ENCODE data around the gene CBX4.
A peak's percentile ranks its signal among the peaks of the same experiment; 100 is the strongest.

The CBX4 gene

DNA sequence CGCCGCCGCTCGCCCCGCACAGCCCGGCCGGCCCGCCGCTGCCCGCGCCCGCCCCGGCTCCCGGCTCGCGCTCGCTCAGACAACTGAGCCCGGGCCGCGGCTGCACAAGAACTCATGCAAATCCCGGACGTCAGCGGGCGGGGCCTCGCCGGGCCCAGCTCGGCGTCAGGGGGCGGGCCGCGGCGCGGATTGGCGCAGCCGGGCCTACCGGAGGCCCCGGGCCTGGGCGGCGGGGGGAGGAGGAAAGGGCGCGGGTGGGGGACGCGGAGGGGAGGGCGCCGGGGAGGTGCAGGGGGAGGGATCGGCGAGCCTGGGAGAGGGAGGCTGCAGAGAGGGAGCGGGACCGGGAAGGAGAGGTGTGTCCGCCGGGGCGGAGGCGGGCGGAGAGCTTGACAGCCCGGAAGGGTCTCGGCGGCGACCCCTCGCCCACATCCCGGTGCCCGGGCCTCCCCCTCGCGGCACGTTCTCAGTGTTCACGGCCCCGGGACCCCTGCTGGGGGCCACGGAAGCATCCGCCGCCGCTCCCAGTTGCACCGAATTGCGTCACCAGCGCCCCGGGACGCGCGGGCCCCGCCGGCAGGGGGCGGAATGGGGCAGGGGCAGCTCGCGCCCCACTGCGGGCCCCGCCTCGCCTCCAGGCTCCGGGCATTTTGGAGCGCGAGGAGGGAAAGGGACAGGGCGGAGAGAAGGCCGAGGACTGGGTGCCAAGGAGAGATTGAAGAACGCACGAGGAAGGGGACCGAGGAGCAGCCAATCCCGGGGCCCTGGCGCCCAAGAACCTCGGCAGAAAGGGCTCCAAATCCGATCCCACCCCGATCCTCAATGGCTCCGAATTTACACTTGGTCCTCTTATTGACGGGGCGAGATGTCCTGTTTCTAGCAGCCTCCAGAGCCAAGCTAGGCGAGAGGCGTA is at the start of gene CBX4:
Gene CBX4 (minus strand): TSS at position 85 of the 913 bp plus-strand sequence. CDS start 189 bp downstream, outside the sequence.
- peak; percentile 80 to 82 for DNase-seq (ENCODE audit: low read depth in 2 of 2)

DNA sequence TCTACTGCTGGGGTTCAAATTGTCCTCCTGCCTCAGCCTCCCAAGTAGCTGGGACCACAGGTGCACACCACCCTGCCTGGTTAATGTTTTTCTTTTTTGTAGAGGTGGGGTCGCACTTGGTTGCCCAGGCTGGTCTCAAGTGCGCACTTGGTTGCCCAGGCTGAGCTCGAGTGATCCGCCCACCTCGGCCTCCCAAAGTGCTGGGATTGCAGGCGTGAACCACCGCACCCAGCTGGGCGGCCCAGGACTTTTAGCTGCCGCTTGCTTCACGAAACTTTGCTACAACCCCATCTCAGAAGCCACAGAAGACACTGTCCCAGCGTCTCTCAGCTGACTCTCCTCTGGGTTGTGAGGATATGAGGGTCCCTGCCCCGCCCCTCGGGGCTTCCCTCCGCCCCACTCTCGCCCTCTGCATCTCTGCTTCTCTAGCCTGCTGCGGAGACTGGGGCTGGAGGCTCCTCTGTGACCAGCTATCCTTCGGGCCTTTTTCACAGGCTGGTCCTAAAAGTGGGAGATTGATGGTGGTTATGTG is 48.8 kb upstream of the CBX4 start:
- DNase-seq (ENCODE audit: low read depth in 2 of 2) = no peak

GRCh38 chr17:79887451-79887991 is 48.3 kb upstream of the CBX4 start:
- no peak for DNase-seq (ENCODE audit: low read depth in 2 of 2)

GRCh38 chr17:79883202-79883601 is 44.0 kb upstream of the CBX4 start:
- no peak for DNase-seq (ENCODE audit: low read depth in 2 of 2)

DNA sequence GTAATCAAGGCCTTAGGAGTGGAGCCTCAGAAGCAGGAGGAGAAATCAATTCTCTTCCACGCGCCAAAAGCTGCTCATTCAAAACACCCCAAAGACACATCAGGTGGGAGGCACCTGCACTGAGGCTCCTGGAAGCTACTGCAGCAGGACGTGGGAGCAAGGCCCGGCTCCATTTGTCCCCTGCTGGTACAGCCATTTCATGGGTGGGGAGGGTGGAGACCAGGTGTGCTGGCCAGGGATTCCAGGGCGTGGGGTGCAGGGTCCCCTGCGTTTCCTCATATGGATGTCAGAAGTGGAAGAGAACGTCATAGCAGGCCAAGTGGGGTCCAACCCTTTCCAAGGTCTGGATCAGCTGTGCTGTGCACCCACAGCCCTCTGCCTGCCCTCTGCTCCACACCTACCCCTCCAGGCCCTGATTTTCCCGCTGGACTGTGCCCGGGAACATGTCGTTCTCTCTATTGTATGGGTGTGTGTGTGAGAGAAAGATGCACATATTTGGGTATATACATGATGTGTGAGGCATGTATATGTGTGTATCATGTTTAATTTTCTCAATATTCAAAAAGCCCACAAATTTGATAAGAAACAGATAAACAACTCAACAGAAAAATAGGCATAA is 39.2 kb upstream of the CBX4 start:
- no peak for DNase-seq (ENCODE audit: low read depth in 2 of 2)

- DNase-seq (ENCODE audit: low read depth in 2 of 2) = no peak
Observed at GRCh38 chr17:79877041-79877440, 37.8 kb upstream of the CBX4 start.

- no peak for DNase-seq (ENCODE audit: low read depth in 2 of 2)
Observed at GRCh38 chr17:79875511-79875910, 36.3 kb upstream of the CBX4 start.

DNA sequence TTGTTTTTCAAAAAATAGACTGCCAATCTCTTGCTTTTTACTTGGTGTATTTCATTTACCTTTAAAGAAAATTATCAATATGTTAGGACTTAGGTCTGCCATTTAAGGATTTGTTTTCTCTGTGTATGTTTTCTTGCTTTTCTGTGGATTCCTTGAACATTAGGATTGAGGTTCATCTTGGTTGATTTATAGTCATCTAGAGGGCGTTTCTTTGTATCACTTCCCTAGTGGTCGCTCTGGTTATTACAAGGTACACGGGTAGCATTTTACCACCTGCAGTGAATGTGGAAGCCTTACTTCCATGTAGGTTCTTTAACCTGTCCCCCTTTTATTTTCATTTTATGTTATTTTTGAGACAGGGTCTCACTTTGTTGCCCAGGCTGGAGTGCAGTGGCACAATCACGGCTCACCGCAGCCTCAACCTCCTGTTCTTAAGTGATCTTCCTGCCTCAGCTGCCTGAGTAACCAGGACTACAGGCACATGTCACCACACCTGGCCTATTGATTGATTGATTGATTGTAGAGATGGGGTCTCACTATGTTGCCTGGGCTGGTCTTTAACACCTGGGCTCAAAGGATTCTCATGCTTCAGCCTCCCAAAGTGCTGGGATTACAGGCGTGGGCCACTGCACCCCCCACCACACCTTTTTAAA is 35.2 kb upstream of the CBX4 start:
- no peak for DNase-seq (ENCODE audit: low read depth in 2 of 2)

DNA sequence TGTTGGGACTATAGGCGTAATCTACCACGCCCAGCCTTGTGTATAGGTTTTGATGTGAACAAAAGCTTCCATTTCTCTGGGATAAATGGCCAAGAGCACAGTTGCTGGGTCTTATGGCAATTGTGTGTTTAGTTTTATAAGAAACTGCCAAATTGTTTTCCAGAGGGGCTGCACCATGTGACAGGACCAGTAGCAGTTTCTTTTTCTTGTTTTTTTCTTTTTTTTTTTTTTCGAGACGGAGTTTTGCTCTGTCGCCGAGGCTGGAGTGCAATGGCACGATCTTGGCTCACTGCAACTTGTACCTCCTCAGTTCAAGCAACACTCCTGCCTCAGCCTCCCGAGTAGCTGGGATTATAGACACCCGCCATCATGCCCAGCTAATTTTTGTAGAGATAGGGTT is 34.3 kb upstream of the CBX4 start:
- DNase-seq (ENCODE audit: low read depth in 2 of 2) = no peak

DNA sequence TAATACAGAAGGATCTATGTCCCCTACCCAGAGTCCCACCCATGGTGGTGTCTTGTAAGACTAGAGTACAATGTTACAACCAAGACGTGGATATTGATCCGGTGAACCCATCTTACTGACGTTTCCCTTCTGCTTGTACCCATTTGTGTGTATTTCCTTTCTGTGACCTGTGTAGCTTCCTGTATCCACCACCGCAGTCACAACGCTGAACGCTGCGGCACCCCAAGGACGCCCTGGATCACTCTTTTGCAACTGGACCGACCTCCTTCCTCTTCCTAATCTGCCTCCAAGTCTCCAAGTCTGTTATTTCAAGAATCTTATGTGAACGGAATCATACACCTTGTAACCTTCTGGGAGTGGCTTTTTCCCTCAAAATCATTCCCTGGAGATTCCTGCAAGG is 33.5 kb upstream of the CBX4 start:
- no peak for DNase-seq (ENCODE audit: low read depth in 2 of 2)

DNA sequence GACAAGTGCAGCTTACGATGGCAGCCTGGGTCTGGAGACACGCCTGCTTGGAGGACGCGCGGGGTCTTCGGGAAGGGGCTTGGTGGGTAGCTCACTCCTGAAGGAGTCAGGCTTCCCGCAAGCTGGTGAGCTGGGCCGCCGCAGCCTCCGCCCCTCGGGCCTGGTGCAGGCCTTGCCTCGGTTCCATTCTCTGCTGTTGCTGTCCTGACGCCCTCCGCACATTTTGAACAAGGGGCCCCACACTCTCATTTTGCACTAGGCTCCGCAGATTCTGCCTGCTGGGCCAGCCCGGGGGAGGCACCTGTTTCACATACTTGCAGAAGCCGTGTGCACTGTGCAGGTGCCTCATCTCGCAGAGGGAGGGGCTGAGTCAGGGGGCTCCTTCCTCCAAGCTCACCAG is 31.9 kb upstream of the CBX4 start:
- no peak for DNase-seq (ENCODE audit: low read depth in 2 of 2)

DNA sequence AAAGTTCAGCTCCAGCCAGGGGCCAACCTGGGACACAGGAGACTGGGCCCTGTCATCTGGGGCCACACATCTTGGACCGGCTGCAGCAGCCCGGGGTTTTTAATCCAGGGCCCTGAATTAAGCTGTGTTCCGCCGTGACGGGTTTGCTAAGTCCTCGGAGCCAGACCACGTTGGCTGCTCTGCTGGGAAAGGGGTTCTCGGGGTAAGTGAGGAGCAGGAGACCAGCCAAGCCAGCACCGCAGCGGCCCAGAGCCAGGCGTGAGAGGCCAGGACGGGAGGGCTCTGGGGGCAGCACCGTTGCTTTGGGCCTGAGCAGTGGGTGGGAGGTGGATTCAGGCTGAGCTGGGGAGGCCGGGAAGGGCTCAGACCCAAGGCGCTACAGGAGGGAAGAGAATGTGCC is 31.3 kb upstream of the CBX4 start:
- no peak for DNase-seq (ENCODE audit: low read depth in 2 of 2)

DNA sequence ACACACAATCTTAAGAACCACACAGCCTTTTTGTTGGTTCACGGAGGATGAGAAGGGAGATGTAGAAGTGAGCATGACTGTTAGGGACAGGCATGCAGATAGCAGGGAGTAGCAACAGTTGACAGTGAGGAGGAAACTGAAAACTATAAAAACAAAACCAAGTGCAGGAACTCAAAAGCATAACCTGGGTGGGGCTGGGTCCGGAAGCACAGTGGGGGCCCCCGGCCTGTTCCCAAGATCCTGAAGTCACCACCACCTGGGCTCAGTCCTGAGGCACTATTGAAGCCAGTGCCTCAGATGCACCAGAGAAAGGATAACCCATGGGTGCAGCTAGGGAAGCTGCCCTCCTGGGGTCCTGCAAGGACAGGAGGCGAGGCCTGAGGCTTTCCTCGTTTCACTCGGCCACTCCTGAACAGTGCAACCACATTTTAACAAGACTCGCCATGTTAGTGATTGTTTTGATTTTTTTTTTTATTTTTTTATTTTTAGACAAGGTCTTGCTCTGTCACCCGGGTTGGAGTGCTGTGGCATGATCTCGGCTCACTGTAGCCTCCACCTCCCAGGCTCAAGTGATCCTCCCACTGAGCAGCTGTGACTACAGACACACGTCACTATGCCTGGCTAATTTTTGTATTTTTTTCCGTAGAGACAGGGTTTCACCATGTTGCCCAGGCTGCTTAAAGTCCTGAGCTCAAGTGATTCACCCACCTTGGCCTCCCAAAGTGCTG is 27.7 kb upstream of the CBX4 start:
- no peak for DNase-seq (ENCODE audit: low read depth in 2 of 2)

DNA sequence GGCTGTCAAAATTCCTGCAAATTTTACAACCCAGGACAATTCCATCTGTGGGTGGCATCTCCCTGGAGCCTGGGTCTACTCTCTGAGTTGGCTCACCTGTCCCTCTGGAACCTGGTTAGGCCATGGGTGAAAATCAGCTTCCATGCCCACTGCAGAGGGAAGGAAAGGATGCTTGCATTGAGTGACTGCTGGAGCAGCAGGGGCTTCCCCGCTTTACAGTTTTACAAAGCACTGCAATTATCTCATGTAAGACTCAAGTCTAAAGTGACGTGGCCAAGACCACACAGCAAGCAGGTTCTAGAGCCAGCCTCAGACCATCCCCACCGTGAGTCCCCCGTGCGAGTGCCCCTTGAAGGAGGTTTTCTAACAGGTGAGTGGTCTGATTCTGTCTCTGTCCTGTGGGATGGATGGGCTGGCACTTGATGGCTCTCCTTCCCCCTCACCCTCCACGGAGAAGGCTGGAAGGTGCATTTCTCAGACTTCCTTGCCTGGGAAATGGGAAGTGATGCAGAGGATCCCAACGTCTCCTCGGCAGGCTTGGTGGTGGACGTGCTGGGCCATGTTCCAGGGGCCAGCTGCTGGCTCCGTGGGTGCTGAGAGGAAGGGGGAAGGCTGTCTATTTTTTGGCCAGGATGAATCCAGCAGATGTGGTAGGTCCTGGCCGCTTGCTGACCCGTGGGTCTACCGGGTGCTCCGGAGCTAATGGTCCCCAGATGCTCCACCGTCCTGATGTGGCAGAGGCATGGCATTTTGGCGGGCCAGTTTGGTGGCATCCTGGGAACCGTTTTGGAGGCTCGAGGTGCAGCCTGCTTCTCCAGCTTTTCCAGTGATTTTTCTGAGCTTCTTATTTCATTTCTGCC is 26.3 kb upstream of the CBX4 start:
- no peak for DNase-seq (ENCODE audit: low read depth in 2 of 2)

DNA sequence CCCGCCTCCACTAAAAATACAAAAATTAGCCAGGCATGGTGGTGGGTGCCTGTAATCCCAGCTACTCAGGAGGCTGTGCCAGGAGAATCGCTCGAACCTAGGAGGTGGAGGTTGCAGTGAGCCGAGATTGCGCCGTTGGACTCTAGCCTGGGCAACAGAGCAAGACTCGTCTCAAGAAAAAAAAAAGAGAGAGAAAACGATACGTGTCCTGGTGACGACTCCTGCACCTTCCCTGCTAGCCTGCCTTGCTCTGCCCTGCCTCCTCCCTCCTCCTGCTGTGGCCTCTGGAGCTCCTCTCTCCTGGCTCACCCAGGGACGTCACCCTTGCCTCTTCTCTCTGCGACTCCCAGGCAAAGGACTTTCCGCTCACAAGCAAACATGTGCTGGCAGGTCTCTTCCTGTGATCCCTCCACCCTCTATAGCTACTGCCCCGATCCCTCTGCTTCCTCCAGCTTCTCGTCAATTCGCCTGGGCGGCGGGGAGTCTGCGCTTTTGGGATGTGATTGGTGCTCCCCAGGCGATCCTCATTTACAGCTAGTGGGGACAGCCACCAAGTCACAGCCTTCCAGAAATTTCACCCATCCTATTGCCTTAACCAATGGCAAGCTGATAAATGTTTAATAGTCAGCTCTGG is 25.5 kb upstream of the CBX4 start:
- no peak for DNase-seq (ENCODE audit: low read depth in 2 of 2)

GRCh38 chr17:79864147-79864546 is 24.9 kb upstream of the CBX4 start:
- DNase-seq (ENCODE audit: low read depth in 2 of 2) = no peak

DNA sequence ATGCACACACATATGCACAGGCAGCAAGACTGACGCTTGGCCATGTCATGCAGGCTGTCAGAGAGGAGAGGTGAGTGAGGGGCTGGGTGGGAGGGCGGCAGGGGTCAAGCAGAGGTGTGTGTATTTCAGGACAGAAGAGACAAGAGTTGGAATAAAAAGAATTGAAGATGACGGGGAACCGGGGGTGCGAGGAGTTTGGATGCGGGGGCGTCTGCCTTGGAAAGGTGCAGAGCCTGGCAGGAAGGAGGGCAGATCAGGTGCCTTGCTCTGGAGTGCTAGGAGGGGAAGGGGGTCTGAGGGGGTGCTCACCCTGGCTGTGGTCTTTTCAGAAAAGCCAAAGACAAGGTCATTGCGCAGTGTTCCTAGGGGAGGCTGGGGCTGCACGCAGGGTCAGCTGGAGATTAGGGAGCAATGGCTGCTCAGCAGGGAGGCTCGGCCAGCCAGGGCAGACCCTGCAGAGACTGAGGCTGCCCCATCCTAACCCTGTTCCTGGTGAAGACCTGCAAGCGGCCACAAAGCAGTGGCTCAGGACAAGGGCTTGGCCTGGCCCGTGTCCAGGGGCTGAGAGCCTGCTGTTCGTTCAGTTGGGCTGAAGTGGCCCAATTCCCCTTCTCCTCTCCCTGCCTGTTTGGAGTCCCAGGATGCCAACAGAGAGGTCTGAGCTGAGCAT is 23.7 kb upstream of the CBX4 start:
- no peak for DNase-seq (ENCODE audit: low read depth in 2 of 2)

DNA sequence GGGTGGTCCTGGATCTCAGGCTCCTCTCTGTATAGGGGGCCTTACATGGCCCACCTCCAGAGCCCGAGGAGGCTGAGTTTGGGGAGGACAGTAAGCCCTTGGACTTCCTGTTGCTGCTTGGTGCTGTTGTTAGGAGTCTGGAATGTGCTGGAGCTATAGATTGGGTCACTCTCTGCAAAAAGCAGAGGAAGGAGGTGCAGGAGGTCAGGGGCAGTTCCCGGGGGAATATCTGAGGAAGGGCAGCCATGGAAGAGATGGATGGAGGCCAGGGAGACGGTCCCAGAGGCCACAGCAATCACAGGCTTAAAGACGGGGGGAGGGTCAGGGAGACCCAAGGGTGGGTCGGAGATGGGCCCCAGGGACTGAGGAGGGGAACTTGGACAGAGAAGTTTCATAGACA is 23.0 kb upstream of the CBX4 start:
- DNase-seq (ENCODE audit: low read depth in 2 of 2) = no peak

DNA sequence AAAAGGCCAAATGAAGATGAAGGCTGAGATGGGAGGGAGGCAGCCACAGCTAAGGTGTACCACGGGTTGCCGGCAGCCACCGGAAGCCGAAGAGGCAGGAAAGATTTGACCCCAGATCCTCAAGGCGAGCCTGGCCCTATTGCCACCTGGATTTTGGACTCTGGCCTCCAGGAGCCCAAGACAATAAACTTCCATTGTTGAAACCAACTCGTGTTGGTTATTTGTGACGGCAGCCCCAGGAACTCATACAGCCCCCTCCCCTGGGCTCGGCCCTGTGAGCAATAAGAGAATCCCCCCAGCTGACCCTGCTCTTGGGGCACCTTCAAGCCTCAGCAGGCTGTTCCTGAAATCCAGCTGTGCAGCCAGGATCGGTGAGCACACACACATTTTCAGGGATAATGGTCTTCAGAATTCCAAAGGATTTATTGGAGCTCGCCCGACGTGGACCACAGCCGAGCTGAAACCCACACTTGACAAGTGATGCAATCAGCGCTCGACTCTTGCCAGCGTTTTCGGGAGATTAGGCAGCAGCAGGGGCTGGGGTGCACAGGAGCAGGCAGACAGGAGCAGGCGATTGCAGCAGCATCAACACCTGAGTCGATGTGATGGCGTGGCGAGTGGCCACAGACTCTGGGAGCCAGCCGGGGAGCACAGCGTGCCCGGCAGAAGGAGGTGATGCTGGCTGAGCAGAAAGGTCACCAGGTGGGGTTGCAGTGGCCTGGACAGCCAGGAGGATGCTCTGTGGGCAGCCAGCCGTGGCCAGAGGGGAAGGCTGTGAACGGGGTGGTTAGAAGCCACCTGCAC is 22.4 kb upstream of the CBX4 start:
- no peak for DNase-seq (ENCODE audit: low read depth in 2 of 2)
